Loucy (cell line): ENCODE results near the gene VGLL1.

Experiments
- H2AFZ ChIP-seq: fragments of 200-600 bp; sonication (generic); 2 replicates; pipeline ENCODE4 v1.6.0; 2016; ENCODE audit warnings: antibody characterized with exemption, mild to moderate bottlenecking, low read length, moderate library complexity
- H3F3A ChIP-seq: fragments of 200-600 bp; 2 replicates; pipeline ENCODE4 v1.6.0; 2016; ENCODE audit warnings: antibody characterized with exemption, low read depth, mild to moderate bottlenecking
- H3K27me3 ChIP-seq: fragments of 200-600 bp; sonication (generic); 2 replicates; pipeline ENCODE4 v1.6.1; 2014; ENCODE audit warnings: low read length, mild to moderate bottlenecking; ENCODE audit not compliant: insufficient read depth, poor library complexity, severe bottlenecking
- H3K36me3 ChIP-seq: fragments of 200-600 bp; sonication (generic); 2 replicates; pipeline ENCODE4 v1.6.1; 2016; ENCODE audit warnings: low read length; ENCODE audit not compliant: insufficient read depth
- H3K4me1 ChIP-seq: fragments of 200-600 bp; sonication (generic); 2 replicates; pipeline ENCODE4 v1.5.1; 2014; ENCODE audit warnings: low read length, mild to moderate bottlenecking; ENCODE audit not compliant: insufficient read depth, poor library complexity, severe bottlenecking
- H3K4me2 ChIP-seq: fragments of 200-600 bp; sonication (generic); 2 replicates; pipeline ENCODE4 v1.6.0; 2014; ENCODE audit warnings: antibody characterized with exemption, low read length, low read depth, mild to moderate bottlenecking; ENCODE audit not compliant: poor library complexity, severe bottlenecking
- H3K4me3 ChIP-seq: fragments of 200-600 bp; sonication (generic); 2 replicates; pipeline ENCODE4 v1.5.1; 2014; ENCODE audit warnings: low read length, mild to moderate bottlenecking, mixed read lengths; ENCODE audit not compliant: poor library complexity, severe bottlenecking
- H3K79me2 ChIP-seq: fragments of 200-600 bp; sonication (generic); 2 replicates; pipeline ENCODE4 v1.6.1; 2014; ENCODE audit warnings: low read length; ENCODE audit not compliant: insufficient read depth
- H3K9ac ChIP-seq: fragments of 200-600 bp; sonication (generic); 2 replicates; pipeline ENCODE4 v1.6.0; 2014; ENCODE audit warnings: mild to moderate bottlenecking, low read depth, low read length, moderate library complexity; ENCODE audit not compliant: poor library complexity, severe bottlenecking
- H3K9me2 ChIP-seq: fragments of 200-600 bp; sonication (generic); replicated peaks from 2 replicates; pipeline ENCODE4 v1.6.1; 2016; ENCODE audit warnings: low read depth, low read length, mixed read lengths
- H3K9me3 ChIP-seq: fragments of 200-600 bp; sonication (generic); 2 replicates; pipeline ENCODE4 v1.6.1; 2014; ENCODE audit warnings: mild to moderate bottlenecking, antibody characterized with exemption, low read length, low read depth; ENCODE audit not compliant: insufficient read depth
- H4K20me1 ChIP-seq: fragments of 200-600 bp; sonication (generic); 2 replicates; pipeline ENCODE4 v1.6.0; 2014; ENCODE audit warnings: antibody characterized with exemption, low read length, mild to moderate bottlenecking; ENCODE audit not compliant: insufficient read depth, poor library complexity, severe bottlenecking
- EZH2phosphoT487 ChIP-seq: fragments of 200-600 bp; IDR thresholded peaks from 2 replicates; pipeline ENCODE4 v1.6.1; 2018; ENCODE audit warnings: antibody characterized with exemption, mild to moderate bottlenecking, moderate library complexity, borderline replicate concordance
- TF ChIP-seq, protein P1 (sequence below): fragments of 200-600 bp; sonication (generic); conservative IDR thresholded peaks from 2 replicates; pipeline ENCODE4 v1.5.1; 2014; ENCODE audit warnings: mild to moderate bottlenecking, antibody characterized with exemption, low read length

The VGLL1 gene

DNA sequence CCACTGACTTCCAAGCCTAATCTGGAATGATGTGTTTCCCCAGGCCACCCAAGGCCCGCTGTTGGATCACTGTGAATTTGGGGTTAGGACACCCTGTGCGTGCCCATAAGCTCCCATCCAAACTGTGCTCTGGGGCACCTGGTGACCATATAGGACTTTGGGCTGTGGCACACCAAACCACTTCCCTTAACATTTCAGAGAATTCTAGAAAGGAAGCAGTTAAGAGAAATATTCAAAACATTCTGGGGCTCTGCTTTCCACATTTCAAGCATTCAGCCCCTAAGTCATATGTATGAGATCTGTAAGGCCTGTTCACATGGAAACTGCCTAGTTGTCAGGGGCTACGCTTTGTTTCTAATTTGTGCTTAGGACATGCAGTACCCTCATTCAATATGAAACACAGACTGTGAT lies 14.4 kb downstream of the VGLL1 start:
- no peaks in the 10 kb centered on the region for H3K9me2 ChIP-seq
- no peaks in the 10 kb centered on the region for H3K27me3 ChIP-seq
- TF ChIP-seq, protein P1, sequence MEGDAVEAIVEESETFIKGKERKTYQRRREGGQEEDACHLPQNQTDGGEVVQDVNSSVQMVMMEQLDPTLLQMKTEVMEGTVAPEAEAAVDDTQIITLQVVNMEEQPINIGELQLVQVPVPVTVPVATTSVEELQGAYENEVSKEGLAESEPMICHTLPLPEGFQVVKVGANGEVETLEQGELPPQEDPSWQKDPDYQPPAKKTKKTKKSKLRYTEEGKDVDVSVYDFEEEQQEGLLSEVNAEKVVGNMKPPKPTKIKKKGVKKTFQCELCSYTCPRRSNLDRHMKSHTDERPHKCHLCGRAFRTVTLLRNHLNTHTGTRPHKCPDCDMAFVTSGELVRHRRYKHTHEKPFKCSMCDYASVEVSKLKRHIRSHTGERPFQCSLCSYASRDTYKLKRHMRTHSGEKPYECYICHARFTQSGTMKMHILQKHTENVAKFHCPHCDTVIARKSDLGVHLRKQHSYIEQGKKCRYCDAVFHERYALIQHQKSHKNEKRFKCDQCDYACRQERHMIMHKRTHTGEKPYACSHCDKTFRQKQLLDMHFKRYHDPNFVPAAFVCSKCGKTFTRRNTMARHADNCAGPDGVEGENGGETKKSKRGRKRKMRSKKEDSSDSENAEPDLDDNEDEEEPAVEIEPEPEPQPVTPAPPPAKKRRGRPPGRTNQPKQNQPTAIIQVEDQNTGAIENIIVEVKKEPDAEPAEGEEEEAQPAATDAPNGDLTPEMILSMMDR, result no peak
- TF ChIP-seq EZH2phosphoT487, result no peak
- no peaks in the 10 kb centered on the region for H3F3A ChIP-seq
- H3K9me3 ChIP-seq, result no peaks in the 10 kb centered on the region
- no peak overlapping the region for H2AFZ ChIP-seq
- no peaks in the 10 kb centered on the region for H3K36me3 ChIP-seq
- no peak overlapping the region for H3K4me2 ChIP-seq
- H4K20me1 ChIP-seq, result no peaks in the 10 kb centered on the region
- H3K9ac ChIP-seq, result no peak overlapping the region
- H3K4me3 ChIP-seq, result no peak overlapping the region
- H3K4me1 ChIP-seq, result no peaks in the 10 kb centered on the region
- H3K79me2 ChIP-seq, result no peaks in the 10 kb centered on the region

DNA sequence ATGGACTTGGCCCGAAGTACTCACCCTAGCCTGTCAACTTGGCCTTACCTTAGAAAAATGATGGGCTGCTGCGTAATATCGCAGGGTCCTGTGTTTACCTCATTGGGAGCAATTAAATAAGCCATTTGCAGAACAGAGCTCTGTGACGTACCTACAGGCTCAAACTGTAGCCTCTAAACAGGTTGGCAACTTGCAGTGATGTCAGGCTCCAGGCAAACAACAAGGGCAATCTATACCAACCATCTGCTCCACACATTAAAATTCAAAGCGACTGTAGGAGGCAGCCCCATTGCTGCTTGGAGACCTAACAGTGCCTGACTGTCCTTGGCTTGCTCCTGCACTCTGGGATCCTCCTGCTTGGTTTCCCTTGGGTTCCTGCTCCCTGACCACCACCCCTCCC lies 17.2 kb downstream of the VGLL1 start:
- H2AFZ ChIP-seq, result no peak overlapping the region
- H3F3A ChIP-seq, result no peaks in the 10 kb centered on the region
- H3K9me3 ChIP-seq, result no peaks in the 10 kb centered on the region
- H3K4me2 ChIP-seq, result no peak overlapping the region
- no peaks in the 10 kb centered on the region for H3K79me2 ChIP-seq
- H3K27me3 ChIP-seq, result no peaks in the 10 kb centered on the region
- no peaks in the 10 kb centered on the region for H4K20me1 ChIP-seq
- H3K4me1 ChIP-seq, result no peaks in the 10 kb centered on the region
- TF ChIP-seq, protein P1, result no peak
- no peak for TF ChIP-seq EZH2phosphoT487
- no peak overlapping the region for H3K4me3 ChIP-seq
- H3K9ac ChIP-seq, result no peak overlapping the region
- no peaks in the 10 kb centered on the region for H3K36me3 ChIP-seq
- H3K9me2 ChIP-seq, result no peaks in the 10 kb centered on the region

DNA sequence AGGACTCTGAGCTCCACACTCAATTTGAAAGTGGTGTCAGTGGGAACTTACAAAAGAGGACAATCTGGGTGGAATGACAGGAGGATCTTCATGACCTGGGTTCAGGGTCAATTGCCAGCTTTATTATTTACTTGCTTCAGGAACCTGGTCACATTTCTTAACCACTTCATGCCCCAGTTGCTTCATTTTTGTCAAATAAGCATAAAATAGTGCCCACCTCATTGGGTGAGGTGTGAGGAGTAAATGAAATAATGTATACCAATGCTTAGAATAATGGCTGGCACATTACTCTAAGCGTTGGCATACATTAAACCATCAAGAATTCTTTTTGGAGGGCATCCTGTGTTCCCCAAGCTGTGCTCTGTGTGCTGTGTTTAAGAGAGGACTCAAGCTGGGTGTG lies 19.4 kb downstream of the VGLL1 start:
- Histone ChIP-seq H3K9me2 (no peaks in the 10 kb centered on the region), H3K9ac (no peak overlapping the region), H3K27me3 (no peaks in the 10 kb centered on the region), H3K4me2 (no peak overlapping the region), H3K79me2 (no peaks in the 10 kb centered on the region), H3F3A (no peaks in the 10 kb centered on the region), H3K4me1 (no peaks in the 10 kb centered on the region), H3K9me3 (no peaks in the 10 kb centered on the region), H3K4me3 (no peak overlapping the region), H4K20me1 (no peaks in the 10 kb centered on the region), H2AFZ (no peak overlapping the region), H3K36me3 (no peaks in the 10 kb centered on the region)
- TF ChIP-seq, protein P1, result no peak
